Urinary bladder (tissue), 4 donors: ENCODE measurements around the gene BFAR. TPM values are rescaled to one million over a fixed set of nuclear protein-coding genes. Genes with fewer than 3 reads are reported as not detected.
"Not testable (repeated sequence)": the region's sequence is repeated elsewhere in the genome, so short reads cannot be mapped to it uniquely, and the experiment has no call there.

Experiments
- DNase-seq: peaks from one replicate; pipeline ENCODE4 v3.0.0-alpha.2; 2015; ENCODE audit errors: extremely low spot score
- H3K27ac ChIP-seq: one replicate; pipeline ENCODE4 v1.5.1; 2013; ENCODE audit warnings: low read depth, mild to moderate bottlenecking, moderate library complexity
- H3K36me3 ChIP-seq: one replicate; pipeline ENCODE4 v1.6.1; 2013; ENCODE audit warnings: mild to moderate bottlenecking, moderate library complexity; ENCODE audit not compliant: insufficient read depth
- H3K4me1 ChIP-seq: one replicate; pipeline ENCODE4 v1.6.1; 2013; ENCODE audit warnings: mild to moderate bottlenecking, moderate library complexity; ENCODE audit not compliant: insufficient read depth
- H3K4me3 ChIP-seq: one replicate; pipeline ENCODE4 v1.5.1; 2013; ENCODE audit warnings: low read depth, low read length
- WGBS: extraction: QIAGEN DNeasy Blood & Tissue Kit; methylation state at CpG from one replicate; pipeline ENCODE4 v1.1.7; 2013; 5-methylcytosine and 5-hydroxymethylcytosine counted together
- polyA plus RNA-seq: library from polyadenylated mRNA; stranded (reverse); fragments of 200-250 nt; gene quantifications from one replicate; pipeline ENCODE4 v1.2.3, GENCODE V29; 2013
- small RNA-seq: library from RNA; depleted of rRNA; stranded (forward); fragments of <200 nt; gene quantifications from one replicate; pipeline ENCODE3, GENCODE V24; 2014
- total RNA-seq: library from RNA; depleted of rRNA; stranded (reverse); fragments of >200 nt; gene quantifications from one replicate; pipeline ENCODE4 v1.2.3, GENCODE V29; 2014
- donor health status: healthy with polysubstance abuse.
- donor health status: healthy.

The BFAR gene
- total and polyA plus RNA-seq, 2 donors: 47.7 to 54.2 TPM

- H3K36me3 ChIP-seq, DNase-seq, H3K27ac ChIP-seq, H3K4me1 ChIP-seq, H3K4me3 ChIP-seq: not testable (repeated sequence)
- WGBS: no CpG with 5 or more reads among the region's 28 CpGs
Observed at GRCh38 chr16:14694129-14694528, 61.4 kb downstream of the BFAR start, which contains the start of gene PLA2G10. Gene PLA2G10 (minus strand): TSS chr16:14694308. CDS start chr16:14694229, 79 bp downstream.

- H3K4me3 ChIP-seq, H3K4me1 ChIP-seq, H3K36me3 ChIP-seq, H3K27ac ChIP-seq, DNase-seq: not testable (repeated sequence)
- WGBS: 50% methylated on average over 2 of the region's 7 CpGs
Observed at GRCh38 chr16:14701859-14702258, 69.1 kb downstream of the BFAR start.

- not testable (repeated sequence) for H3K27ac ChIP-seq, H3K4me1 ChIP-seq, H3K4me3 ChIP-seq, DNase-seq, H3K36me3 ChIP-seq
- no CpG with 5 or more reads among the region's 11 CpGs for WGBS
Observed at GRCh38 chr16:14702672-14703071, 69.9 kb downstream of the BFAR start.

GRCh38 chr16:14703156-14704011 is 70.6 kb downstream of the BFAR start, which contains the start of gene NPIPA3:
Gene NPIPA3 (plus strand): TSS chr16:14703411. CDS start chr16:14708944, 5,533 bp downstream.
- DNase-seq, H3K4me1 ChIP-seq, H3K4me3 ChIP-seq, H3K36me3 ChIP-seq, H3K27ac ChIP-seq: not testable (repeated sequence)
- WGBS: no CpG with 5 or more reads among the region's 73 CpGs

Small RNA genes within 50 kb of the gene (small RNA-seq; reads per million reads assigned to genes)
- gene RN7SL274P (not detected), gene RNU7-125P (not detected)

Other genes starting within 250 kb of the BFAR start
- gene PARN, start 2.7 kb upstream of the BFAR start, total RNA-seq: 37.4 TPM
- 25.8 TPM for gene PARN, start 2.7 kb upstream of the BFAR start, polyA plus RNA-seq
- gene PLA2G10, start 61.4 kb downstream of the BFAR start, total RNA-seq: 0.32 TPM
- 1.4 TPM for gene PLA2G10, start 61.4 kb downstream of the BFAR start, polyA plus RNA-seq
- gene NPIPA3, start 70.5 kb downstream of the BFAR start, total RNA-seq: 3.0 TPM
- 0.56 TPM for gene NPIPA3, start 70.5 kb downstream of the BFAR start, polyA plus RNA-seq
- gene NPIPA2, start 109.6 kb downstream of the BFAR start, total RNA-seq: 0.69 TPM
- 2.2 TPM for gene NPIPA2, start 109.6 kb downstream of the BFAR start, polyA plus RNA-seq
- 42.6 TPM for gene NOMO1, start 200.8 kb downstream of the BFAR start, total RNA-seq
- 45.2 TPM for gene NOMO1, start 200.8 kb downstream of the BFAR start, polyA plus RNA-seq